NCI-H82 treated with DMSO at 0.1 percent for 48 hours (cell line): ENCODE measurements around the gene HGD.

Experiments
- DNase-seq: peaks from one replicate; lab custom pipeline; 2025; ENCODE audit not compliant: unreplicated experiment; lab: John Stamatoyannopoulos, UW

HGD gene

GRCh38 chr3:120596116-120596852 is 85.8 kb downstream of the HGD start, which contains the start of gene NDUFB4:
TSS of gene NDUFB4 (plus strand) at chr3:120596336. CDS start at chr3:120596360, 24 bp downstream.
- peak; percentile 99 for DNase-seq

GRCh38 chr3:120595788-120596115 is 86.3 kb downstream of the HGD start:
- DNase-seq: no peak

DNA sequence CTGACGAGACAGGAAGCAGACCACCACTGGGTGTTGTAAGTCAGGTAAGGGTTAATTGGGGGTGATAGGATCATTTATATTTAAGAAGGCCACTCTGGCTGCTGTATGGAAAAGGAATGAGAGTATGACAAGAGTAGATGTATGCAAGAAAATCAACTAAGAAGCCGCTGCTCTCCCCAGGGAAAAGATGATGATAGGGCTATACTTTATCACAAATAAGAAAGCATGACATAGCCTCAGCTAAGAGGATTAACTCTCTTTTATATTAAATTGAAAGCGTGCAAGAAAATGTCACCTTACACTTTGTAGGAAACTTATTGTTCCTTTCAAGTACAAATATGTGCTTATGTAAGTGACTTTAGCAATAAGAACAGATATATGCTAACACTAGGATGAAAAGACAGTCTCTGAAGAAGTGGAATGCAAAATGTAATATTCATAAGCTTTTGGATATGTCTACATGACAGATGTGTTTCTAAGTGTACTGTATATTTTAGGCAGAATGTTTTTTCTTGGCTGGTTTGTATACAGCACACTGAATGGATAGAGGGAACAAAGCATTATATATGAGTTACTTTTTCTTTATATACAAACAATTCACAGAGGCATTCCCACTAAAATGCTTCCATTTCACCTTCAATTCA is 94.6 kb downstream of the HGD start:
- no peak for DNase-seq
